Left ventricle myocardium inferior (tissue), 1 donor: Measurements from ENCODE around the gene ECE1. TPM values are rescaled to one million over a fixed set of nuclear protein-coding genes. Genes with fewer than 3 reads are reported as not detected.
A peak's percentile ranks its signal among the peaks of the same experiment; 100 is the strongest.

Experiments used
- DNase-seq: peaks from one replicate; pipeline ENCODE4 v3.0.0-alpha.2; 2020
- H3K27ac ChIP-seq: fragments of 200-600 bp; replicated peaks from 2 replicates; pipeline ENCODE4 v1.8.0; 2021
- H3K27me3 ChIP-seq: fragments of 200-600 bp; 2 replicates; pipeline ENCODE4 v1.8.0; 2021; ENCODE audit warnings: low read depth
- H3K36me3 ChIP-seq: fragments of 200-600 bp; 2 replicates; pipeline ENCODE4 v1.8.0; 2021
- H3K4me1 ChIP-seq: fragments of 200-600 bp; 2 replicates; pipeline ENCODE4 v1.8.0; 2021
- H3K4me3 ChIP-seq: fragments of 200-600 bp; 2 replicates; pipeline ENCODE4 v1.8.0; 2021; ENCODE audit warnings: mild to moderate bottlenecking, moderate library complexity
- H3K9me3 ChIP-seq: fragments of 200-600 bp; replicated peaks from 2 replicates; pipeline ENCODE4 v1.8.0; 2021
- CTCF ChIP-seq: fragments of 200-600 bp; IDR thresholded peaks from 2 replicates; pipeline ENCODE4 v1.8.0; 2021; ENCODE audit warnings: antibody characterized with exemption, mild to moderate bottlenecking, borderline replicate concordance
- intact Hi-C: fragments of 100-400 bp; cut with micrococcal nuclease; formaldehyde crosslinking; loops from one replicate; pipeline ENCODE4 v1.11.0; 2022
- total RNA-seq: library from RNA; stranded (reverse); fragmentation: NEBNext Ultra II Directional; extraction: Animal tissue kit (Norgen Biotek cat#: 25700); gene quantifications from one replicate; pipeline ENCODE4 v1.2.1, GENCODE V29; 2021
- donor health status: DM: no; HTN: yes; CAD: no; lungs with severe emphysema.

ECE1 gene
- total RNA-seq, 1 donor from 2014 or later, result 54.7 TPM

- TF ChIP-seq CTCF, result no peak
- intact Hi-C loops, result loop anchor here (5.0 kb wide), 1 partner anchor 74 kb away; no protein-coding TSS in a partner anchor
- no peak overlapping the region for H3K4me3 ChIP-seq
- no peak for DNase-seq
- peaks cover 66% of the 10 kb centered on the region for H3K4me1 ChIP-seq
- H3K36me3 ChIP-seq, result peaks cover 50% of the 10 kb centered on the region
- H3K27ac ChIP-seq, result peak overlapping the region; percentile 15
- no peaks in the 10 kb centered on the region for H3K9me3 ChIP-seq
- H3K27me3 ChIP-seq, result no peaks in the 10 kb centered on the region
Observed at GRCh38 chr1:21258331-21259134, 31.7 kb downstream of the ECE1 start.

- H3K27ac ChIP-seq, result no peak overlapping the region
- H3K27me3 ChIP-seq, result no peaks in the 10 kb centered on the region
- intact Hi-C loops, result loop anchor here (5.0 kb wide), 1 partner anchor 75 kb away; no protein-coding TSS in a partner anchor
- no peak for TF ChIP-seq CTCF
- H3K9me3 ChIP-seq, result no peaks in the 10 kb centered on the region
- H3K4me3 ChIP-seq, result no peak overlapping the region
- H3K4me1 ChIP-seq, result peaks cover 60% of the 10 kb centered on the region
- peaks cover 50% of the 10 kb centered on the region for H3K36me3 ChIP-seq
- no peak for DNase-seq
Observed at GRCh38 chr1:21257431-21258135, 32.7 kb downstream of the ECE1 start.

GRCh38 chr1:21256776-21257175 lies 33.5 kb downstream of the ECE1 start:
- Histone ChIP-seq H3K4me3 (no peak overlapping the region), H3K27ac (peak overlapping the region; percentile 9), H3K9me3 (no peaks in the 10 kb centered on the region), H3K36me3 (peaks cover 54% of the 10 kb centered on the region), H3K27me3 (no peaks in the 10 kb centered on the region), H3K4me1 (peaks cover 60% of the 10 kb centered on the region)
- intact Hi-C loops, result loop anchor here (5.0 kb wide), 1 partner anchor 76 kb away; no protein-coding TSS in a partner anchor
- no peak for TF ChIP-seq CTCF
- DNase-seq, result no peak

GRCh38 chr1:21255943-21256320 lies 34.3 kb downstream of the ECE1 start:
- Histone ChIP-seq H3K36me3 (peaks cover 62% of the 10 kb centered on the region), H3K4me3 (no peak overlapping the region), H3K4me1 (peaks cover 56% of the 10 kb centered on the region), H3K27me3 (no peaks in the 10 kb centered on the region), H3K9me3 (no peaks in the 10 kb centered on the region), H3K27ac (peak overlapping the region; percentile 64)
- DNase-seq, result no peak
- intact Hi-C loops, result loop anchor here (5.0 kb wide), 1 partner anchor 76 kb away; no protein-coding TSS in a partner anchor
- no peak for TF ChIP-seq CTCF

GRCh38 chr1:21255284-21255942 lies 34.9 kb downstream of the ECE1 start:
- H3K36me3 ChIP-seq, result peaks cover 68% of the 10 kb centered on the region
- TF ChIP-seq CTCF, result peak; percentile 90
- peak; percentile 90 for DNase-seq

More at GRCh38 chr1:21255284-21255942, 34.9 kb downstream of the ECE1 start:
- intact Hi-C loops, result loop anchor here (5.0 kb wide), 1 partner anchor 77 kb away; no protein-coding TSS in a partner anchor
- no peak overlapping the region for H3K4me3 ChIP-seq
- no peaks in the 10 kb centered on the region for H3K9me3 ChIP-seq
- no peaks in the 10 kb centered on the region for H3K27me3 ChIP-seq
- peaks cover 51% of the 10 kb centered on the region for H3K4me1 ChIP-seq
- peak overlapping the region; percentile 64 for H3K27ac ChIP-seq
